Endodermal cell (in vitro differentiated cells): ENCODE measurements around the gene TNK2. TPM values are rescaled to one million over a fixed set of nuclear protein-coding genes. Genes with fewer than 3 reads are reported as not detected.
A peak's percentile ranks its signal among the peaks of the same experiment; 100 is the strongest.

Experiments used
- DNase-seq: peaks from one replicate; pipeline ENCODE4 v3.0.0-alpha.2; 2017
- H3K27ac ChIP-seq: 2 replicates; pipeline ENCODE4 v1.5.1; 2013; ENCODE audit warnings: mild to moderate bottlenecking, low read depth, low read length, moderate library complexity
- H3K27me3 ChIP-seq: 2 replicates; pipeline ENCODE4 v1.6.1; 2013; ENCODE audit warnings: mild to moderate bottlenecking, low read length, moderate library complexity; ENCODE audit not compliant: insufficient read depth, control insufficient read depth, poor library complexity, severe bottlenecking
- H3K36me3 ChIP-seq: 2 replicates; pipeline ENCODE4 v1.7.0; 2013; ENCODE audit warnings: mild to moderate bottlenecking, low read length, moderate library complexity; ENCODE audit not compliant: control insufficient read depth, insufficient read depth
- H3K4me1 ChIP-seq: one replicate; pipeline ENCODE4 v1.7.0; 2013; ENCODE audit warnings: low read length; ENCODE audit not compliant: control insufficient read depth, insufficient read depth
- H3K4me3 ChIP-seq: 2 replicates; pipeline ENCODE4 v1.5.1; 2013; ENCODE audit warnings: mild to moderate bottlenecking, low read length, moderate library complexity
- H3K9ac ChIP-seq: 2 replicates; pipeline ENCODE4 v1.6.1; 2013; ENCODE audit warnings: mild to moderate bottlenecking, low read length, moderate library complexity; ENCODE audit not compliant: poor library complexity, severe bottlenecking; ENCODE audit errors: extremely low read depth
- H3K9me3 ChIP-seq: 2 replicates; pipeline ENCODE4 v1.6.1; 2013; ENCODE audit warnings: mild to moderate bottlenecking, low read length, moderate library complexity; ENCODE audit not compliant: control insufficient read depth
- H3K27ac Mint-ChIP-seq: 2 replicates; pipeline ENCODE4 v1.8.0; 2020; ENCODE audit warnings: mixed read lengths
- H3K27me3 Mint-ChIP-seq: 2 replicates; pipeline ENCODE4 v1.8.0; 2021; ENCODE audit warnings: mild to moderate bottlenecking, mixed read lengths; ENCODE audit not compliant: insufficient read depth
- H3K36me3 Mint-ChIP-seq: 2 replicates; pipeline ENCODE4 v1.8.0; 2020; ENCODE audit warnings: low read depth, mixed read lengths
- H3K4me1 Mint-ChIP-seq: 2 replicates; pipeline ENCODE4 v1.8.0; 2020; ENCODE audit warnings: mixed read lengths
- H3K4me3 Mint-ChIP-seq: 2 replicates; pipeline ENCODE4 v1.8.0; 2020; ENCODE audit warnings: mild to moderate bottlenecking, moderate library complexity, mixed read lengths
- H3K9me3 Mint-ChIP-seq: 2 replicates; pipeline ENCODE4 v1.8.0; 2020; ENCODE audit warnings: mild to moderate bottlenecking, mixed read lengths
- WGBS, 2 experiments: methylation state at CpG; one replicate each; pipeline versions ENCODE4 v1.1.5 to v1.1.7; 2013; ENCODE audit warnings: missing lambda C conversion rate in 2 of 2, mixed read lengths in 1 of 2; ENCODE audit not compliant: insufficient coverage in 1 of 2, insufficient read length in 1 of 2; 5-methylcytosine and 5-hydroxymethylcytosine counted together
- total RNA-seq, 2 donors: library from RNA; stranded (reverse); fragmentation: NEBNext Ultra II Directional in 1 of 2; extraction: Animal tissue kit (Norgen Biotek cat#: 25700) in 1 of 2; gene quantifications; 2 replicates in 1 of 2; 3 replicates in 1 of 2; pipeline ENCODE4 v1.2.1, GENCODE V29; 2021
- TF ChIP-seq, protein P1 (sequence below): fragments of 200-600 bp; sonication (generic); conservative IDR thresholded peaks from 2 replicates; pipeline ENCODE4 v1.5.0; 2021; ENCODE audit warnings: antibody characterized with exemption, mild to moderate bottlenecking

The TNK2 gene
- total RNA-seq, 2 donors from 2014 or later, result 53.2 to 85.7 TPM

DNA sequence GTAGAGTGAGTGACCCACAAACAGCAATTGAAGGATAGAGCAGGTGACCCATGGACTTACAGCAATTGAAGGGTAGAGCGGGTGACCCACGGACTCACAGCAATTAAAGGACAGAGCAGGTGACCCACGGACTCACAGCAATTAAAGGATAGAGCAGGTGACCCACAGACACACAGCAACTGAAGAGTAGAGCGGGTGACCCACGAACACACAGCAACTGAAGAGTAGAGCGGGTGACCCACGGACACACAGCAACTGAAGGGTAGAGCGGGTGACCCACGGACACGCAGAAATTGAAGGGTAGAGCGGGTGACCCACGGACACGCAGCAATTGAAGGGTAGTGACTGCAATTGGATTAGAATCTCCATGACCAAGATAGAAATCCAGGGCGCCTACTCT, 9.8 kb upstream of the TNK2 start:
- Mint-ChIP-seq H3K27me3 (peaks cover 28% of the 10 kb centered on the region), H3K4me3 (no peak overlapping the region), H3K36me3 (no peaks in the 10 kb centered on the region), H3K9me3 (no peaks in the 10 kb centered on the region), H3K4me1 (peaks cover 27% of the 10 kb centered on the region), H3K27ac (no peak overlapping the region)
- WGBS, 2 experiments, result 91 to 94% methylated on average over 13 to 14 of the region's 14 CpGs
- H3K27ac ChIP-seq, result no peak overlapping the region
- no peak overlapping the region for H3K9ac ChIP-seq
- H3K9me3 ChIP-seq, result no peaks in the 10 kb centered on the region
- H3K36me3 ChIP-seq, result no peaks in the 10 kb centered on the region
- TF ChIP-seq, protein P1, sequence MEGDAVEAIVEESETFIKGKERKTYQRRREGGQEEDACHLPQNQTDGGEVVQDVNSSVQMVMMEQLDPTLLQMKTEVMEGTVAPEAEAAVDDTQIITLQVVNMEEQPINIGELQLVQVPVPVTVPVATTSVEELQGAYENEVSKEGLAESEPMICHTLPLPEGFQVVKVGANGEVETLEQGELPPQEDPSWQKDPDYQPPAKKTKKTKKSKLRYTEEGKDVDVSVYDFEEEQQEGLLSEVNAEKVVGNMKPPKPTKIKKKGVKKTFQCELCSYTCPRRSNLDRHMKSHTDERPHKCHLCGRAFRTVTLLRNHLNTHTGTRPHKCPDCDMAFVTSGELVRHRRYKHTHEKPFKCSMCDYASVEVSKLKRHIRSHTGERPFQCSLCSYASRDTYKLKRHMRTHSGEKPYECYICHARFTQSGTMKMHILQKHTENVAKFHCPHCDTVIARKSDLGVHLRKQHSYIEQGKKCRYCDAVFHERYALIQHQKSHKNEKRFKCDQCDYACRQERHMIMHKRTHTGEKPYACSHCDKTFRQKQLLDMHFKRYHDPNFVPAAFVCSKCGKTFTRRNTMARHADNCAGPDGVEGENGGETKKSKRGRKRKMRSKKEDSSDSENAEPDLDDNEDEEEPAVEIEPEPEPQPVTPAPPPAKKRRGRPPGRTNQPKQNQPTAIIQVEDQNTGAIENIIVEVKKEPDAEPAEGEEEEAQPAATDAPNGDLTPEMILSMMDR, result no peak
- no peak for DNase-seq
- H3K4me1 ChIP-seq, result peaks cover 3% of the 10 kb centered on the region
- no peaks in the 10 kb centered on the region for H3K27me3 ChIP-seq
- no peak overlapping the region for H3K4me3 ChIP-seq

DNA sequence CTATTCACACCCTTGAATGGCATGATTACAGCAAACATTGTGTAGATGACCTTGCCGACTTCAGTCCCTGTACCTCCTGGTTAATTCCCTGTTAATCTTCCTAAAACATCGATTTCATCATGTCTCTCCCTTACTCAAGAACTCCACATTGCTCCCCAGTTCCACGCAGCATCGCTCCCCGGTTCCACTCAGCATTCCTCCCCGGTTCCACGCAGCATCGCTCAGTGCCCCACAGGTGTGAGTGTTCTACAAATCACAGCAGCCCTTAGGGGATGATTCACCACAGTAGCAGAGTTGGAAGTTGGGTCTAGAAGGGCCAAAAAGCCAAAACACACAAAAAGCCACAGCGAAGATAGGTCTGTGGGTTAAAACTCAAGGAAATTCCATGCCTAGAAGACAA, 8.6 kb upstream of the TNK2 start:
- H3K9ac ChIP-seq, result no peak overlapping the region
- no peaks in the 10 kb centered on the region for H3K9me3 ChIP-seq
- WGBS, 2 experiments, result 87 to 89% methylated on average over 8 to 9 of the region's 9 CpGs
- TF ChIP-seq, protein P1, result no peak
- peaks cover 3% of the 10 kb centered on the region for H3K4me1 ChIP-seq
- no peak overlapping the region for H3K27ac Mint-ChIP-seq
- H3K27ac ChIP-seq, result no peak overlapping the region
- no peaks in the 10 kb centered on the region for H3K9me3 Mint-ChIP-seq
- H3K4me3 ChIP-seq, result no peak overlapping the region
- H3K36me3 ChIP-seq, result no peaks in the 10 kb centered on the region
- peaks cover 28% of the 10 kb centered on the region for H3K27me3 Mint-ChIP-seq
- no peaks in the 10 kb centered on the region for H3K36me3 Mint-ChIP-seq
- no peaks in the 10 kb centered on the region for H3K27me3 ChIP-seq
- H3K4me3 Mint-ChIP-seq, result no peak overlapping the region
- DNase-seq, result no peak
- peaks cover 28% of the 10 kb centered on the region for H3K4me1 Mint-ChIP-seq

DNA sequence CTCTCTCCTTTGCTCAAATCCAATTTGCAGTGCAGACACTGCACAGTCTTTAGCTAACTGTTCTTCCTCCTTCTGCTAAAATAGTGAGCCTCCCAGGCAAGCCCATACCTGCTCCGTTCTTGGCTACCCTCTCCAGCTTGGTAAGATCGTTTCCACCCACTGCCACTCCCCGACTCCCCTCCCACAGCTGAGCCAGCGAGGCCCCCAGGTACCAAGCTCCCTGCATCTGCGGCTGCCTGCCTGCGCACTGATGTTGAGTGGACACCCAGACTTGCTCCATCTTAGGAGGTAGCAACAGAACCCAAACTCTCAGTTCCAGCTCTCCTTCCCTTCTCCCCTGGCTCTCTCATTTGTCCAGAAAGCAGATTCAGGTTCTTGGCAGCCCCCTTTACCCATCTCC, 7.9 kb upstream of the TNK2 start:
- Histone ChIP-seq H3K4me3 (no peak overlapping the region), H3K27me3 (no peaks in the 10 kb centered on the region), H3K9ac (no peak overlapping the region), H3K36me3 (no peaks in the 10 kb centered on the region), H3K27ac (no peak overlapping the region), H3K4me1 (peaks cover 3% of the 10 kb centered on the region), H3K9me3 (no peaks in the 10 kb centered on the region)
- Mint-ChIP-seq H3K36me3 (no peaks in the 10 kb centered on the region), H3K4me1 (peaks cover 30% of the 10 kb centered on the region), H3K27me3 (peaks cover 27% of the 10 kb centered on the region), H3K4me3 (no peak overlapping the region), H3K9me3 (no peaks in the 10 kb centered on the region), H3K27ac (no peak overlapping the region)
- WGBS, 2 experiments, result 83 to 100% methylated on average over 1 to 6 of the region's 6 CpGs
- TF ChIP-seq, protein P1, result no peak
- DNase-seq, result peak; percentile 46
